ENCODE data around the gene MBOAT2.

Gene MBOAT2

DNA sequence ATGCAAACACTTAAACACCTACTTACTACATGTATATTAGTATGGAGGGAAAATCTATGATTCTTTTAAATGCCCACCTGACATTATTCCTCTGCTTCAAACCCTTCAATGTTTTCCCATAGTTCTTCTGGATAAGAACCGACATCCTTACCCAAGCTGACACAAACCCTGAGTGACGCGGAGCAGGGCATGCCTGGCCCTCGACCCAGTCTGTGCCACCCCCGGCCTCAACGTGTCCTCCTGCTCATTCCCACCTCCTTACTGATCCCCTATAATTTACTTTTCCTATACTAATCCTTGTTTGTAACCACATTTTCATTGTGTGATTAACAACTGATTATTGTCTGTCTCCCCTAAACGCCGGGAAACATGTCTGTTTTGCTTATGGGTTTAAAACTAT lies 183.5 kb downstream of the MBOAT2 start:
- Histone ChIP-seq H3K27me3 (ENCODE audit: insufficient read depth, low read length, poor library complexity, severe bottlenecking) (no peaks in the 10 kb centered on the region), H3F3A (ENCODE audit: low read depth) (no peaks in the 10 kb centered on the region), H3K9me2 (replicated peaks; ENCODE audit: low read depth, low read length) (no peaks in the 10 kb centered on the region), H4K20me1 (ENCODE audit: insufficient read depth, low read length, poor library complexity, severe bottlenecking) (no peaks in the 10 kb centered on the region), H3K4me1 (ENCODE audit: insufficient read depth, low read length, poor library complexity, severe bottlenecking) (no peaks in the 10 kb centered on the region), H3K79me2 (ENCODE audit: insufficient read depth, low read length) (no peaks in the 10 kb centered on the region), H3K9me3 (ENCODE audit: insufficient read depth, low read depth, low read length) (no peaks in the 10 kb centered on the region), H3K4me3 (ENCODE audit: low read length, poor library complexity, severe bottlenecking) (no peak overlapping the region), H3K4me2 (ENCODE audit: low read depth, low read length, poor library complexity, severe bottlenecking) (no peak overlapping the region), H2AFZ (ENCODE audit: low read length) (no peak overlapping the region), H3K9ac (ENCODE audit: low read depth, low read length, poor library complexity, severe bottlenecking) (no peak overlapping the region), H3K36me3 (ENCODE audit: insufficient read depth, low read length) (peaks cover 47% of the 10 kb centered on the region)
- TF ChIP-seq CTCF (conservative IDR thresholded peaks at IDR 0.05; ENCODE audit: low read length) (no peak), EZH2phosphoT487 (IDR thresholded peaks at IDR 0.05; ENCODE audit: borderline replicate concordance) (no peak)

GRCh38 chr2:8819194-8819593 lies 184.3 kb downstream of the MBOAT2 start:
- TF ChIP-seq CTCF (conservative IDR thresholded peaks at IDR 0.05; ENCODE audit: low read length), result no peak
- no peak for TF ChIP-seq EZH2phosphoT487 (IDR thresholded peaks at IDR 0.05; ENCODE audit: borderline replicate concordance)
- Histone ChIP-seq H3K4me1 (ENCODE audit: insufficient read depth, low read length, poor library complexity, severe bottlenecking) (no peaks in the 10 kb centered on the region), H2AFZ (ENCODE audit: low read length) (no peak overlapping the region), H3F3A (ENCODE audit: low read depth) (no peaks in the 10 kb centered on the region), H3K4me2 (ENCODE audit: low read depth, low read length, poor library complexity, severe bottlenecking) (no peak overlapping the region), H3K36me3 (ENCODE audit: insufficient read depth, low read length) (peaks cover 46% of the 10 kb centered on the region), H4K20me1 (ENCODE audit: insufficient read depth, low read length, poor library complexity, severe bottlenecking) (no peaks in the 10 kb centered on the region), H3K4me3 (ENCODE audit: low read length, poor library complexity, severe bottlenecking) (no peak overlapping the region), H3K9ac (ENCODE audit: low read depth, low read length, poor library complexity, severe bottlenecking) (no peak overlapping the region), H3K79me2 (ENCODE audit: insufficient read depth, low read length) (no peaks in the 10 kb centered on the region), H3K27me3 (ENCODE audit: insufficient read depth, low read length, poor library complexity, severe bottlenecking) (no peaks in the 10 kb centered on the region), H3K9me3 (ENCODE audit: insufficient read depth, low read depth, low read length) (no peaks in the 10 kb centered on the region), H3K9me2 (replicated peaks; ENCODE audit: low read depth, low read length) (no peaks in the 10 kb centered on the region)

GRCh38 chr2:8817221-8817620 lies 186.3 kb downstream of the MBOAT2 start:
- H3K27me3 ChIP-seq (ENCODE audit: insufficient read depth, low read length, poor library complexity, severe bottlenecking), result no peaks in the 10 kb centered on the region
- H3F3A ChIP-seq (ENCODE audit: low read depth), result no peaks in the 10 kb centered on the region
- no peak overlapping the region for H3K4me3 ChIP-seq (ENCODE audit: low read length, poor library complexity, severe bottlenecking)
- no peak overlapping the region for H3K9ac ChIP-seq (ENCODE audit: low read depth, low read length, poor library complexity, severe bottlenecking)
- H3K9me2 ChIP-seq (replicated peaks; ENCODE audit: low read depth, low read length), result no peaks in the 10 kb centered on the region
- H2AFZ ChIP-seq (ENCODE audit: low read length), result no peak overlapping the region
- H3K9me3 ChIP-seq (ENCODE audit: insufficient read depth, low read depth, low read length), result no peaks in the 10 kb centered on the region
- no peaks in the 10 kb centered on the region for H3K4me1 ChIP-seq (ENCODE audit: insufficient read depth, low read length, poor library complexity, severe bottlenecking)
- H4K20me1 ChIP-seq (ENCODE audit: insufficient read depth, low read length, poor library complexity, severe bottlenecking), result no peaks in the 10 kb centered on the region
- TF ChIP-seq CTCF (conservative IDR thresholded peaks at IDR 0.05; ENCODE audit: low read length), result no peak
- H3K4me2 ChIP-seq (ENCODE audit: low read depth, low read length, poor library complexity, severe bottlenecking), result no peak overlapping the region
- no peaks in the 10 kb centered on the region for H3K79me2 ChIP-seq (ENCODE audit: insufficient read depth, low read length)
- H3K36me3 ChIP-seq (ENCODE audit: insufficient read depth, low read length), result peaks cover 51% of the 10 kb centered on the region

Data from Loucy (cell line).